Retina (tissue), 1 donor: ENCODE data around the gene RBM8A.
"Not testable (repeated sequence)": the region's sequence is repeated elsewhere in the genome, so short reads cannot be mapped to it uniquely, and the experiment has no call there.

Experiments
- DNase-seq: peaks from one replicate; pipeline ENCODE4 v3.0.0-alpha.2; 2016

The RBM8A gene

DNA sequence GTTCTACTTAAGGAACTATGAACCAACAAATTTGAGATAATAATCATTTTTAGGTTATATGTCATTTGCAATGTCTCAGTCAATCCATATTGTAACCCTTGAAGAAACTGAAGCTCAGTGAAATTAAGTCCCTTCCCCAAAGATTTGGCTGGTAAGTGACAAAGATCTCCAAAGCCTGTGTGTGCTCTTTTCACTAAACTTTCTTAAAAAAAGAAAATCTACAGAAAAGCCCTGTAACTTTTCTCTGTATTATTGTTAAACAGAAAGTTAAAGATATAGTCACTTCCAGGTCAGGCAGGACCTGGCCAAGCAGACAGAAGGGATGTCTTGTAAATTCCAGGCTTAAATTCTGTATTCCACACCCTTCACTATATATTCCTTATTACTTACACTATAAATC lies 29.1 kb upstream of the RBM8A start:
- DNase-seq = no peak

DNA sequence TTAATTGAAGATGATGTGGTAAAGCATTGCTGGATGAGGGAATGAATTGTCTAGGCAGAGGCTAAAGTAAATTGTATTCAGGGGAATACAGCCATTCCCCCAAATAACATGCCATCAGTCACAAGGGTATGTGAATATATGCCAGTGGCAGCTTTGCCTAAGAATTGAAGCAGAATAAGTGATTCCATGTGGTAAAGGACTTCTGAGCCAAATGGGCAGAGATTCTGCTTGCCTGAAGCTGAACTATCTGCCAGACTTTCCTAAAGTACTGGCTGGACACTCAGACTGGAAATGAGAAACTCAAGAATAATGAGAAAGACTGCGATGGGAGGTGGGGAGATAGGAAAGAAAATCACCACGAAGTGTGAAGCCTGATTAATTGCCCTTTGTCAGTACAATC lies 28.2 kb upstream of the RBM8A start:
- no peak for DNase-seq

DNA sequence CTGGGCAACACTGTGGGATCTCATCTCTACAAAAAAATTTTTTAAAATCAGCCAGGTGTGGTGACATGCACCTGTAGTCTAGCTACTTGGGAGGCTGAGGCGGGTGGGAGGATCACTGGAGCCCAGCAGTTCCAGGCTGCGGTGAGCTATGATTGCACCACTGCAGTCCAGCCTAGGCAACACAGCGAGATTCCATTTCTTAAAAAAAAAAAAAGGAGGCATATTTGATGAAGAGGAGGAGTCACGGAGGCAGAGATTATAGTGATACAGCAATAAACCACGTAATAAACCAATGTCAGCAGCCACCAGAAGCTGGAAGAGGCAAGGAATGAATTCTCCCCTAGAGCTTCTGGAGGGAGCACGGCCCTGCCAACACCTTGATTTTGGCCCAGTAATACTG lies 26.6 kb upstream of the RBM8A start:
- no peak for DNase-seq

DNA sequence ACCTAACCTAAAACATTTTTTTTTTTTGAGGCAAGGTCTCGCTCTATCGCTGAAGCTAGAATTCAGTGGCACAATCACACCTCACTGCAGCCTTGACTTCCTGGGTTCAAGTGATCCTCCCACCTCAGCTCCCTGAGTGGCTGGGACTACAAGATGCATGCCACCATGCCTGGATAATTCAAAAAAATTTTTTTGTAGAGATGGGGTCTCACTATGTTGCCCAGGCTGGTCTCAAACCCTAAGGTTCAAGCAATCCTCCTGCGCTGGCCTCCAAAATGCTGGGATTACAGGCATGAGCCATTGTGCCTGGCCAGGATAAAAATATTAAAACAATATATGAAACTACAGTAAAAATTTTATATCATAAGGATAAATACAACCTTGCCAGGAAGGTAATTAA lies 25.6 kb upstream of the RBM8A start:
- DNase-seq = no peak

DNA sequence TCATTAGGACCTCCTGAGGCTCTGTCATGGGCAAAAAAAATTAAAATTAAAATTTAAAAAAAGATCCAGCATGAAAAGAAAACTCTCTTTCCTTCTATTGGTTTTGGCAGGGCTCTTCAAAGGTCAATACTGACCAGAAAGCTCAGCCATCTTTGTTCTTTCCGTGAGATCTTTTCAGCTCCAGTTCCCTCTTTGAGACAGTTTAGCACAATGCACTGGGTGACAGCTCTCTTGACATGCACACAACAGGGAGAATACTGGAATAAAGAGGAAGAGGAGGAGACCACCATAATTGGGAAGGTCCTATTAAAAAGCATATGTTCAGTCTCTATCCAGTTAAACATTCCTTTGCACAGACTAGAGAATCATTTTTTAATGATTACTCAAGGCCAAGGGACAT lies 24.2 kb upstream of the RBM8A start:
- peak; percentile 62 for DNase-seq

DNA sequence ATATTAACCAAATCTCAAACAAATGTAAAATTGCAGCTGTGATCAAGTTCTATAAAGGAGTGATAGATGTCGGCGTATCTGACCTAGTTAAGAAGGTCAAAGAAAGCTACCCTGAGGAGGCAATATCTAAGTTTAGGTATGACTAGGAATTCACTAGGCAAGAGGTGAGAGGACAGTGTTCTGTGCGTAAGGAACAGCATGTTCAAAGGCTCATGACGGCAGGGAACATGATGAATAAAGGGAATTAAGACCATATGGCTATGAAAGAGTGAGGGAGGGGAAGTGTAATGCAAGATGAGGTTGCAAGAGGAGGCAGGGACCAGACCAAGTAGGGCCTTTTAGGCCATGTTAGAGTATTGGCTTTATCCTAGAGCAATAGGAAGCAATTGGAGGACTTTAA lies 21.9 kb upstream of the RBM8A start:
- no peak for DNase-seq

DNA sequence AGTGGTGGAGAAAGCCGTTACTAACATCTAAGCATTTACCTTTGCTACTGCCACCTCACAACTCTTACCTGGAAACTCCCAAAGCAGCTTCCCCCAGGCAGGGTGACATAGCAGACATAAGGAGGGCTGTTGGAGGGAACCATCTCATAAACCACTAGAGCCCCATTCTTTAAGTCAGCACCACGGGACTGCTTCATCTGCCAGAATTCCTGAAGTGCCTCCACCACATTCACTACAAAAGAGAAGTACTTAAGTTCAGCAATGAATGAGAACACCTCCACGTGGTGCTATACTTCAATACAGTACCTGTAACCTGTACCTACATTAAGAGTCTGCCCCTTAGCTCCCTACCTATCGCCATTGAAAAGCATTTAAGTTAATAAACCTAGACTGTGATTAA lies 20.3 kb upstream of the RBM8A start:
- no peak for DNase-seq

DNA sequence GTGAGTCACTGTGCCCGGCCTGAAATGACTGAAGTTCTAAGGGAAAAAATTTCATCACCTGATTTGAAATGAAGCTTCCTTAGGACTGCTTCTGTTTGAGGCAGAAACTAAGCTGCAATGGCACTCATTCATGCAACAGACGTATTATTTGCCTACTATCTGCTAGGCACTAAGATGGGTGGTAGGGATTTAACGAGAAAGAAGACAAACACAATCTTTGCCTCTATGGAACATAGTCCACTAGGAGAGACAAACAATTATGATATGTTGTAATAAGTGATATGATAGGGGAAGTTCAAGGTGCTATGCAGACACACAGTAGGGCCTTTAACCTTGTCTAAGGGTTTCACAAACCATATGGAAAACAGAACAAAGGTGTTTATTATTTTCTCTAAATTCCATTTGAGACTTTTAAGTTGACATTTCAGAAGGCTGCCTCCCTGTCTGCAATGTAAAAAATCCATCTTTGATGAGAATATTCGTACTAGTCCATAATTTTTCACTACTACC lies 19.2 kb upstream of the RBM8A start:
- DNase-seq = no peak

DNA sequence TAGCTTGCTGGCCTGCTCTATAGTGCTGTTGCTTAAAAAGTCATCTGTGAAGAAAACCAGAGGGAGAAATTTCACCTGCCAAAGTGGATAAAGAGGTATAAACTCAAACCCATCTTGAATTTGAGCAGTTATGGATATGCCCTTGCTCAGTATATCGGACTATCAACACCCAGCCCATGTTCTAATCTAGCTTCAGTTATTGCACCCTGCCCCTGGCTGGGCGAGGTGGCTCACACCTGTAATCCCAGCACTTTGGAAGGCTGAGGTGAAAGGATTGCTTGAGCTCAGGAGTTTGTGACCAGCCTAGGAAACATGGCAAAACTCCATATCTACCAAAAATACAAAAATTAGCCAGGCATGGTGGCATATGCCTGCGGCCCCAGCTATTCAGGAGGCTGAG lies 17.2 kb upstream of the RBM8A start:
- no peak for DNase-seq

DNA sequence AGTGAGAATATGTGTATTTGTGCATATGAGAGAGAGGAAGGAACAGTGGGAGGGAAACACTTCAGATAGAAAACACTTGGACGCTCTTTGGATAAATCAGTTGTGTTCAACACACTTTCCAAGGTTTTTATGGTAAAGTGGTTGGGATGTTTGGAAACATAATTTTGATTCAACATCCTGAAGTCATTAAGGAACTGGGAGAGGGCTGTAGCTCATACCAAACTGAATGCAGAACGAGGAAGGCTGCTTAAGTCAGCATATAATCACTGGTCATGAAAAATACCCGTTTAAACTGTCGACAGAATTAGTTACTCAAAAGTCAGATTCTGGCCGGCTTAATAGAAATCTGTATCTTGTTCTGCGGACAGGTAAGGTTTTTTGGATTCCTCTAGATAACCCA lies 15.6 kb upstream of the RBM8A start:
- no peak for DNase-seq

DNA sequence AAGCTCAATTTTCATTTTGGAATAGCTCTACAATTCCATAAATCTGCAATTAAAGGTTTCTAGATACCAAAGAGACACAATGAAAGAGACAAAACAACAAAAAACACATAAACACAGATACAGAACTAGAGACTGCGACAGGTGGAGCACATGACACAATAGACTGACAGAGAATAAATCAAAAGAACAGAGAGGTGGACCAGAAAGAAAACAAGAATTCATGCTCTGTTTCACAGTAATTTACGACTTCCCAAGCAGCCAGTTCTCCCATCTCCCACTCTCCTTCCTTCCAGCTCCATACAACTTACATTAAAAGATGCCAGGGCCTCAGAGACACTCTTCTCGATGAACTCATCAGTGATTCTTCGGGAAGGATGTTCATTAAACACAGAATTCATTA lies 15.1 kb upstream of the RBM8A start:
- DNase-seq = no peak

DNA sequence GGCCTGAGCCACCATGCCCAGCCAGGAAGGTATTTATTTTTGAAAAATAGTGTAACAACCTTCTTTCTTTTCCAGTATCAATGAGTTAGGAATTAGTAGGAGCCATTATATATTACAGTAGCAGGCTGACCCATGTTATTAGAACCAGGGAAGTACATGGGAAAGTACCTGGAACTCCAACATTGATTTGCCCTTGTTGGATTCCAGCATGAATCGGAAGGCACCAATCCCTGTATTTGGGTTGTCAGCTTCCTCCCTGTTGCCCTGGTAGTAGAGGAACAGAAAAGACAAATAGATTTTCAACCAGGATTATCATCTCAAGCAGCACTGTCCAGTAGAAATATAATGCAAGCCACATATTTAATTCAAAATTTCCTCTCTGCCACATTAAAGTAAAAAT lies 10.2 kb upstream of the RBM8A start:
- no peak for DNase-seq

DNA sequence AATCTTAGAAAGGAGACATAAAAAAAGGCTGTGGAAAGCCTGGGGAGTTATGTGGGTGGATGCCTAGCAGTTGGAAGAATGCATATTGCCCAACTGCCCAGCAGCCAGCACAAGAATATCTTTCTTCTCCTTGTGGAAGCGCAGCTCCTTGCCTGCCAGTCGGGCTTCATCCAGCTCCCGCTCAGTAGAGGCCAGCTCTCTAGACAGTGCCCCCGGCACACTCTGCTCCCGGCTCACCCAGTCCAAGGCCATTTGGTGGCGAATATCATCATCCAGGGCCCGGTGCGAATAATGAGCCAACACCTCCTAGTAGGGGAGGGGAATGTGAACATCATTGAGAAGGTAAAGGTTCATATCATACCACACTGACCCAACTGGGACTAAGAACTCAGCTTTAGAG lies 9.0 kb upstream of the RBM8A start:
- no peak for DNase-seq

DNA sequence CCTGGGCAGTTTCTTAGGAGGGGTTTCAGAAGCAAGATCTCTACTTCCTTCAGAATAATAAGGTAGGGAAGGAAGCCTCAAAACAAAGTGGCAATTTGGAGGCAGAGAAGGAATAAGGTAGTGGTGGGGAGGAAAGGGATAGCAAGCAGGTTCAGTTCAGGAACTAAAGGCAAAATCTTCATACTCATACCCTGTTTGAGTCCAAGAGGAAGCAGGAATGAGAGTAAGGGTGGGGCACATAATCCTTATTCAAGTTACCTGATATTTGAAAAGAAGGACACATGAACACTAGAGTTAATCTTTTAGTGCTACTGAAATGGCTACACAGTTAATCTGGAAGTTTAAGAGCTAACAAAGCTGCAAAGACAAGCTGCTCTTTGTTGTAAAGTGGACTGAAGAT lies 8.4 kb upstream of the RBM8A start:
- DNase-seq = no peak

DNA sequence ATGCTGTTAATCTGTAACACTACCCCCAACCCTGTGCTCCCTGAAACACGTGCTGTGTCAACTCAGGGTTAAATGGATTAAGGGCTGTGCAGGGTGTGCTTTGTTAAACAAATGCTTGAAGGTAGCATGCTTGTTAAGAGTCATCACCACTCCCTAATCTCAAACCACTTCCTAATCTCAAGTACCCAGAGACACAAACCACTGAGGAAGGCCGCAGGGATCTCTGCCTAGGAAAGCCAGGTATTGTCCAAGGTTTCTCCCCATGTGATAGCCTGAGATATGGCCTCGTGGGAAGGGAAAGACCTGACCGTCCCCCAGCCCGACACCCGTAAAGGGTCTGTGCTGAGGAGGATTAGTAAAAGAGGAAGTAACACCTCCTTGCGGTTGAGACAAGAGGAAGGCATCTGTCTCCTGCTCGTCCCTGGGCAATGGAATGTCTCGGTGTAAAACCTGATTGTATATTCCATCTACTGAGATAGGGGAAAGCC lies 5.3 kb upstream of the RBM8A start:
- not testable (repeated sequence) for DNase-seq

DNA sequence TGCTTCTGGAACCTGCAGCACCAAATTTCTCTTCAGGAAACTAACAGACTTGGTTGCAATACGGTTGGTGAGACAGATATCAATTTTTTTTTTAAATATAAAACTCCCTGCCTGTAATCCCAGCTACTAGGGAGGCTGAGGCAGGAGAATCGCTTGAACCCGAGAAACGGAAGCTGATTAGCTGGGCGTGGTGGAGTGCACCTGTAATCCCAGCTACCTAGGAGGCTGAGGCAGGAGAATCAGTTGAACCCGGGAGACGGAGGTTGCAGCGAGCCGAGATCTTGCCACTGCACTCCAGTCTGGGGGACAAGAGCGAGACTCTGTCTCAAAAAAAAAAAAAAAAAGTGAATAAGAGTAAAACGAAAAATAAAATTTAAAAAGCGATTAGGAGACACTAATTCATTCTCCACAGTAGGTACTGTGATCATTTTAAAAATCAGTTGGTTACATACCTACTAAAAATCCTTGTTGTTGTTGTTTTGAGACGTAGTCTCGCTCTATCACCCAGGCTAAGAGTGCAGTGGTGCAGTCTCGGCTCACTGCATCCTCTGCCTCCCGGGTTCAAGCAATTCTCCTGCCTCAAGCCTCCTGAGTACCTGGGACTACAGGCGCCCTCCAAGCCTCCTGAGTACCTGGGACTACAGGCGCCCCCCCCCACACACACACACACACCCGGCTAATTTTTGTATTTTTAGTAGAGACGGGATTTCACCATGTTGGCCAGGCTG lies 796 bp upstream of the RBM8A start:
- no peak for DNase-seq

DNA sequence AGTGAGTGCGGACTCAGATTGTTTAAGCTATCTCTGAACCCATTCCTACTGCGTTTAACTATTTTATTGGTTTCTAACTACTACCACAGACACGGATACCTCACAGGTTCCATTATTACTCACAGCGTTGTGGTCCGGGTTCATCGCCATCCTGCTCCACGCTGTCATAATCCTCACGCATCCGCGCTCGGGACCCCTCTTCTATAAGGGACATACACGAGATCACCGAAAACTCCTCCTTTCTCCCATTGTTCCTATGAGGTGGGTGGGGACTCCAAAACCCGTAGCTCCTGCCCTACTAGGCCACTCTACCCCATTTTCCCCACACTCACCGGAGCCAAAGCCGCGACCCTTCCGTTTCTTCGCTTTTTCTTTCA lies 610 bp downstream of the RBM8A start:
- peak; percentile 23 for DNase-seq

DNA sequence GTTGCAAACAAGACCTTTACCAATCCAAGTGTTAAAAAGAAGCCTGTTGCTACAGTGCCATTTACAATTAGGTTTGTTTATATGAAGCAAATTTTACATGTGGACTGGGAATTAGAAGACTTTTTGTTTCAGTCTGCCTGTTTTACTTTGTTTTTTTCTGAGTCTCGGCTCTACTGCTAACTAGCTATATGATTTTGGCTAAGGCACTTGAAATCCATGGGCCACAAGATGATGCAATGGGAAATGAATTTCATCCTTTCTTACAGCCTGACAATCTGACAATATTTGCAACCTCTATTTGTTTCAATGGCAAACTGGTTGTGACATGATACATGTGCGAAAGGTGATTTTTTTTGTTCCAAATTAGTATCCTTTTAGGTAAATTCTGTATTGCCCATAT lies 5.0 kb downstream of the RBM8A start:
- no peak for DNase-seq

DNA sequence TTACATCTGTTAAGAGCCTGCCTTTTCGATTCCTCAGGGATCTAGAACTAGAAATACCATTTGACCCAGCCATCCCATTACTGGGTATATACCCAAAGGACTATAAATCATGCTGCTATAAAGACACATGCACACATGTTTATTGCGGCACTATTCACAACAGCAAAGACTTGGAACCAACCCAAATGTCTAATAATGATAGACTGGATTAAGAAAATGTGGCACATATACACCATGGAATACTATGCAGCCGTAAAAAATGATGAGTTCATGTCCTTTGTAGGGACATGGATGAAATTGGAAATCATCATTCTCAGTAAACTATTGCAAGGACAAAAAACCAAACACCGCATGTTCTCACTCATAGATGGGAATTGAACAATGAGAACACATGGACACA lies 7.0 kb downstream of the RBM8A start:
- DNase-seq = not testable (repeated sequence)

DNA sequence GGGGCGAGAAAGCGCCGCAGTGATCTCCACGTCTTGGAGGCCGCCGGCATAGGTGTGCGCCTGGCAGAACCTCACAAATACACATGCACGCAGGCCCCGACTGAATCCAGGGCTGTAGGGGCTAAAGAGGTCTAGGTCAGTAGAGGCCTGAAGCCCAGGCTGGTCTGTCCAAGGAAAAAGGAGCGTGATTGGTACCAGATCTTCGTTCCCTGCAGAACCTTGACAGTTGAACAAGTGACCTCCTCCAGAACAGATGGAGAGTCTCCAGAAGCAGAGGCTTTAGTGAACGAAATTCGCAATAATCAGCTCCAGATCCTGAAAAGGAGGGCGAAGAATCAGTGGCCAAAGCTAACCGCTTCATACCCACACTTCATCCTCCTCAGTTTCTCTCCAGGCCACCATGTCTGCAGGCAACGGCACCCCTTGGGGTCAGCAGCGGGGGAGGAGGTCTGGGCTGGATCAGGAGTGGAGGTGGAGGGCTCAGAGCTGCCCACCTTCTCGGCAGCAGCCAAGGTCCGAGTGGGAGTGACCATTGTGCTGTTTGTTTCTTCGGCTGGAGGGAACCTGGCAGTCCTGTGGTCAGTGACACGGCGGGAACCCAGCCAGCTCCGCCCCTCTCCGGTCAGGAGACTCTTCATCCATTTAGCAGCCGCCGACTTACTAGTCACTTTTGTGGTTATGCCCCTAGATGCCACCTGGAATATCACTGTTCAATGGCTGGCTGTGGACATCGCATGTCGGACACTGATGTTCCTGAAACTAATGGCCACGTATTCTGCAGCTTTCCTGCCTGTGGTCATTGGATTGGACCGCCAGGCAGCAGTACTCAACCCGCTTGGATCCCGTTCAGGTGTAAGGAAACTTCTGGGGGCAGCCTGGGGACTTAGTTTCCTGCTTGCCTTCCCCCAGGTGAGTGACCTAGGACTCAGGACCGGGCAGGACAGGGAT lies 8.0 kb downstream of the RBM8A start:
- no peak for DNase-seq

DNA sequence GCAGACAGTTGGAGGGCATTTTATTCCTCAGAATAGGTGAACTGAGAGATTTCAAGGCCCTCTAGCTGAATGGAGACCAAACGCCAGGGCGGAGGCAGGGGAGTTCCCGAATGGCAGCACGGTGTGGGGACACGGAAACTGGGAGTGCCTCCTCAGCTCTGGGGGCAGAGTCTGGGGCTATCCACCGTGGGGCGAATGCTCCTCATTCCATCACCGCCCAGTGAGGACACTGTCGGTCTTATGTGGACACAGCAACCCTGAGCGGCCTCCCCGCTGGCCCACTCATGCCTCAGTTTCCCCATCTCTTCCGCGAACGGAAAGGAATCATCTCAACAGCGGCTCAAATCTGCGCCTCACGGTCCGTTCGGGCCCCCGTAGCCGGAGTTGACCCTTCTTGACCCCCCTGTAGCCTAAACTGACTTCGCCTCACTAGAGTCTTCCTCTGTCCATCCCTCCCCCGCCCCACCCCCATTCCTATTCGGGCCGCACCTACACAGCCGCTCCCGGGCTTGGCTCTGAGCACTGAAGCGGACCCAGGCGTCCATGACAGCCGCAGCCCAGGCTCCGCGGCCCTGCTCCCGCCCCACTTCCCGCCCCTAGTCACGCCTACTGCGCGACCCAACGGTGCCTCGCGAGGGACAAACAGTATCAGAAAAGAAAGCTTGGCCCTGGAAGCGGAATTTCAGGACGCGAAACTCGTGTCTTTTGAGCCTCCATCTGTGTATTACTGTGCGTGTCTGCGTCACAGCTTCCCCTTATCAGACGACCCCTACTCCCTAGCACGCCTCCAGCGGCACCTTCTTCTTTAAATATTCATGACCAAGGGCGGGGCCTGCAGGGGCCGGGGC lies 8.9 kb downstream of the RBM8A start, which contains the start of gene PEX11B:
PEX11B (minus strand) TSS at position 574 of the 848 bp plus-strand sequence; CDS start at position 545, 29 bp downstream.
- DNase-seq = peak; percentile 94

DNA sequence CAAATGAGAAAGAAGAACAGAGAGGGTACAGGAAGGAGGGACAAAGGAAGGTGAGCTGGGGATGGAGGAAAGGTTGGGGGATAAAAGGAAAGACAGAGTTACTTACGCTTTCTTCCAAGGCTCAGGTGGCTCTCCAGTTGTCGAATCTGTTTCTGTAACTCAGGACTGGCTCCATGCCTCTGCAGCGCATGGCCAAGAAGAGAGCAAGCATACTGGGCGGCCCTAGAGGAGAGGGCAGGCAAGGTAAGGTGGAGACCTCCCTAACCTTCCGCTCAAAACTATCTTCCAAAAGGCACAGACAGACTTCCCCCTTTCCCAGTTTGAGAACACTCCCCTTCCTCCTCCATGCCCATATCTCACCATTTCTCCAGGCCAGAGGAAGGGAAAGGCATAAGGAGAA lies 9.7 kb downstream of the RBM8A start:
- DNase-seq = no peak

DNA sequence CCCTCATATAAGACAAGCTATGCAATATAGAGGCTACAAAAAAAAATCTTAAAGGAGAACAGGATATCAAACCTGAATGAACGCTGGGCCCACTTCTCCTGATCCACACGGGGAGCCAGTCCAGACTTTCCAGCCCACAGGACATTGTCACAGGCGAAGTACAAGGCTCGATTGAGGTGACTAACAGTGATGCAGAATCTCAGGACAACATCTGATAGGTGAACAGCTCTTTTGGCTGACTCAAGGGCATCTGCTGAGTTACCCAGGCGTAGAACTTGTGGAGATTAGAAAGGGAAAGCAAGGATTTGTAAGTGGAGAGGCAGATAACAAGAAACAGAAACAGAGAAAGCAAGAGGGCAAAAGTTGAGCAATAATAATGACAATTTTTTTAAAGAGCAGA lies 10.5 kb downstream of the RBM8A start:
- no peak for DNase-seq
